PC-3 (cell line): Measurements from ENCODE around the gene HSD17B3. TPM values are rescaled to one million over a fixed set of nuclear protein-coding genes. Genes with fewer than 3 reads are reported as not detected.
"Not testable (repeated sequence)": the region's sequence is repeated elsewhere in the genome, so short reads cannot be mapped to it uniquely, and the experiment has no call there.

Source experiments
- ATAC-seq: fragments of 200-7000 bp; cut with Tn5 transposase; 2 replicates; pipeline ENCODE4 v1.9.1; 2020; ENCODE audit warnings: mild to moderate bottlenecking, moderate library complexity
- BruUV-seq: library from RNA; stranded (reverse); fragments of 400-500 nt; replicated peaks from 2 replicates; lab custom pipeline; 2021; lab: Mats Ljungman, UMichigan
- CTCF ChIA-PET: fragments of 300-600 bp; sonication (Branson Sonifier 250); formaldehyde crosslinking; loops from one replicate; lab custom pipeline; 2022; ENCODE audit warnings: antibody characterized with exemption; lab: Charles Lee
- POLR2A ChIA-PET: fragments of 300-600 bp; sonication (Branson Sonifier 250); formaldehyde crosslinking; loops from one replicate; lab custom pipeline; 2022; ENCODE audit warnings: antibody characterized with exemption; ENCODE audit not compliant: unreplicated experiment; lab: Charles Lee
- DNase-seq: peaks from one replicate; pipeline ENCODE4 v3.0.0-alpha.2; 2015
- H2AFZ ChIP-seq: fragments of 300-600 bp; sonication (generic); 2 replicates; pipeline ENCODE4 v1.6.0; 2016; ENCODE audit warnings: antibody characterized with exemption, low read length
- H3F3A ChIP-seq: fragments of 300-600 bp; sonication (generic); one replicate; pipeline ENCODE4 v1.6.0; 2017; ENCODE audit warnings: antibody characterized with exemption, low read length, control low read depth, mild to moderate bottlenecking; ENCODE audit not compliant: unreplicated experiment
- H3K27ac ChIP-seq: fragments of 300-600 bp; sonication (generic); 2 replicates; pipeline ENCODE4 v1.5.1; 2016; ENCODE audit warnings: mild to moderate bottlenecking, low read length
- H3K27me3 ChIP-seq: fragments of 300-600 bp; sonication (generic); 2 replicates; pipeline ENCODE4 v1.6.1; 2016; ENCODE audit warnings: low read length, mixed read lengths
- H3K36me3 ChIP-seq: fragments of 300-600 bp; sonication (generic); 2 replicates; pipeline ENCODE4 v1.6.1; 2016; ENCODE audit warnings: low read depth, mixed run types, low read length, mixed read lengths
- H3K4me1 ChIP-seq: fragments of 300-600 bp; sonication (generic); 2 replicates; pipeline ENCODE4 v1.5.1; 2016; ENCODE audit warnings: low read length; ENCODE audit not compliant: insufficient read depth
- H3K4me2 ChIP-seq: fragments of 300-600 bp; sonication (generic); 2 replicates; pipeline ENCODE4 v1.6.0; 2016; ENCODE audit warnings: low read length
- H3K4me3 ChIP-seq: fragments of 300-600 bp; sonication (generic); 2 replicates; pipeline ENCODE4 v1.5.1; 2016; ENCODE audit warnings: mild to moderate bottlenecking, low read length, mixed read lengths
- H3K79me2 ChIP-seq: fragments of 300-600 bp; sonication (generic); 2 replicates; pipeline ENCODE4 v1.6.1; 2017; ENCODE audit warnings: low read length, mixed read lengths
- H3K9ac ChIP-seq: fragments of 300-600 bp; sonication (generic); 2 replicates; pipeline ENCODE4 v1.6.0; 2016; ENCODE audit warnings: mild to moderate bottlenecking, low read length
- H3K9me2 ChIP-seq: fragments of 300-600 bp; sonication (generic); replicated peaks from 2 replicates; pipeline ENCODE4 v1.6.1; 2016; ENCODE audit warnings: mixed run types, low read length, mixed read lengths
- H3K9me3 ChIP-seq: fragments of 300-600 bp; sonication (generic); 2 replicates; pipeline ENCODE4 v1.6.1; 2016; ENCODE audit warnings: low read length, mixed read lengths
- H4K20me1 ChIP-seq: fragments of 300-600 bp; sonication (generic); 2 replicates; pipeline ENCODE4 v1.6.1; 2016; ENCODE audit warnings: low read length, mixed read lengths
- EZH2 ChIP-seq: fragments of 300-600 bp; sonication (generic); IDR thresholded peaks from one replicate; pipeline ENCODE4 v1.6.1; 2017; ENCODE audit warnings: antibody characterized with exemption, mild to moderate bottlenecking, low read length; ENCODE audit not compliant: unreplicated experiment
- EZH2phosphoT487 ChIP-seq: fragments of 300-600 bp; sonication (generic); IDR thresholded peaks from 2 replicates; pipeline ENCODE4 v1.6.1; 2018; ENCODE audit warnings: mild to moderate bottlenecking, antibody characterized with exemption, low read length, borderline replicate concordance
- intact Hi-C: fragments of 100-400 bp; cut with micrococcal nuclease; formaldehyde crosslinking; loops from 2 replicates; pipeline ENCODE4 v1.9.0; 2023
- total RNA-seq: library from RNA; depleted of rRNA; stranded (reverse); fragments of >200 nt; gene quantifications from 2 replicates; pipeline ENCODE4 v1.2.3, GENCODE V29; 2014
- TF ChIP-seq, protein P1 (sequence below): fragments of 300-600 bp; sonication (generic); conservative IDR thresholded peaks from 2 replicates; pipeline ENCODE4 v1.5.1; 2017; ENCODE audit warnings: antibody characterized with exemption, low read depth, mild to moderate bottlenecking, low read length

Gene HSD17B3
- total RNA-seq, 1 experiment from 2014 or later = 0.26 TPM

DNA sequence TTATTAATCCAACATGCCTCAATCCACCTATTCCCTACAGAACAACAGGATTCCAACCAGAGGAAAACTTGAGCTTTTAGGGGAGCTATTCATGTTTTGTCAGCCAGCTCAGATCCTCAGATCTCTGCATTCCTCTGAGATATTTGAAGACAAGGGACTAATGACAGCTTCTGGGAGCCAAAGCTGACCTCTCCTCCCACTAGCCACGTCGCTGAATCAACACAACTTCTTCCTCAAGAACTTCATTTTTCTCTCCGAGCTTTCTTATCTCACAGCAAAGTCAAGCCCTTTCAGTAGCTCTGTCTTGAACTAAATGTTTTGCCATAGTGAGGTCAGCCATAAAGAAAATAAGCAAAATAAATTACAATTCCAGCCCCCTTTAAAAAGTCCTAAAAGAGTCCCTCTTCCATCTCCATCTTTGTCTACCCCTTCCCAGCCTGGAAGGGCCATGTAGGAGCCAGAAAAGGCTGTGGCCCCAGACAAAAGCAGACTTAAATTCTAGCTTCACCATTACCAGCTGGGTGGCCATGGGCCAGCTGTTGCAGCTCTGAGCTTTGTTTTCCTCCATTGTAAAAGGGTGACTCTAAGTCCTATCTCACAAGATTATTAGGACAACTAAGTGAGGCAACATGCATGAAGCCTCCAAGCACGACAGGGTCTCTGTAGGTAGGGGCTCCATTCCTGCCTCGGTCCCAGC, 65.0 kb downstream of the HSD17B3 start:
- peaks cover 12% of the 10 kb centered on the region for H3K4me1 ChIP-seq
- no TSS peak for BruUV-seq
- no peak overlapping the region for H3K27ac ChIP-seq
- H3K9me3 ChIP-seq = no peaks in the 10 kb centered on the region
- H3K36me3 ChIP-seq = no peaks in the 10 kb centered on the region
- H3K9me2 ChIP-seq = no peaks in the 10 kb centered on the region
- H3K9ac ChIP-seq = no peak overlapping the region
- no peaks in the 10 kb centered on the region for H3K79me2 ChIP-seq
- H3F3A ChIP-seq = no peaks in the 10 kb centered on the region
- ChIA-PET CTCF (interaction anchor here (0.8 kb wide), 1 partner anchor 80 kb away, joined by 4 read pairs; no protein-coding TSS in a partner anchor), POLR2A (no interaction called here)
- no peak overlapping the region for H3K4me2 ChIP-seq
- H4K20me1 ChIP-seq = no peaks in the 10 kb centered on the region
- TF ChIP-seq EZH2phosphoT487 = no peak
- TF ChIP-seq, protein P1, sequence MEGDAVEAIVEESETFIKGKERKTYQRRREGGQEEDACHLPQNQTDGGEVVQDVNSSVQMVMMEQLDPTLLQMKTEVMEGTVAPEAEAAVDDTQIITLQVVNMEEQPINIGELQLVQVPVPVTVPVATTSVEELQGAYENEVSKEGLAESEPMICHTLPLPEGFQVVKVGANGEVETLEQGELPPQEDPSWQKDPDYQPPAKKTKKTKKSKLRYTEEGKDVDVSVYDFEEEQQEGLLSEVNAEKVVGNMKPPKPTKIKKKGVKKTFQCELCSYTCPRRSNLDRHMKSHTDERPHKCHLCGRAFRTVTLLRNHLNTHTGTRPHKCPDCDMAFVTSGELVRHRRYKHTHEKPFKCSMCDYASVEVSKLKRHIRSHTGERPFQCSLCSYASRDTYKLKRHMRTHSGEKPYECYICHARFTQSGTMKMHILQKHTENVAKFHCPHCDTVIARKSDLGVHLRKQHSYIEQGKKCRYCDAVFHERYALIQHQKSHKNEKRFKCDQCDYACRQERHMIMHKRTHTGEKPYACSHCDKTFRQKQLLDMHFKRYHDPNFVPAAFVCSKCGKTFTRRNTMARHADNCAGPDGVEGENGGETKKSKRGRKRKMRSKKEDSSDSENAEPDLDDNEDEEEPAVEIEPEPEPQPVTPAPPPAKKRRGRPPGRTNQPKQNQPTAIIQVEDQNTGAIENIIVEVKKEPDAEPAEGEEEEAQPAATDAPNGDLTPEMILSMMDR = no peak
- no peak for TF ChIP-seq EZH2
- no peak overlapping the region for H3K4me3 ChIP-seq
- intact Hi-C loops = loop anchor here (10.0 kb wide), 1 partner anchor 428 kb away; no protein-coding TSS in a partner anchor
- H3K27me3 ChIP-seq = no peaks in the 10 kb centered on the region
- no peak overlapping the region for H2AFZ ChIP-seq
- DNase-seq (no peak), ATAC-seq (no peak)

DNA sequence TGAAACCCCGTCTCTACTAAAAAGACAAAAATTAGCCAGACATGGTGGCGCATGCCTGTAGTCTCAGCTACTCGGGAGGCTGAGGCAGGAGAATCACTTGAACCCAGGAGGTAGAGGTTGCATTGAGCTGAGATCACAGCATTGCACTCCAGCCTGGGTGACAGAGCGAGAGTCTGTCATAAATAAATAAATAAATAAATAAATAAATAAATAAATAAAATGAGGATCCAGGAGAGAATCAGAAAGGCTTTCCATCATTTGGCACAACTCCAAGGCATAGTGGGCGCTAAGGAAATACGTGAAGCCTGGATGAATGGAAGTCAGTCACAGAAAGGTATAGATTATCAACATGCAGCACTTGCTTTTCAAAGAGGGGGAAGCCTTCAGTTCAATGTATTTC, 65.6 kb downstream of the HSD17B3 start:
- BruUV-seq, H3K27me3 ChIP-seq: not testable (repeated sequence)

DNA sequence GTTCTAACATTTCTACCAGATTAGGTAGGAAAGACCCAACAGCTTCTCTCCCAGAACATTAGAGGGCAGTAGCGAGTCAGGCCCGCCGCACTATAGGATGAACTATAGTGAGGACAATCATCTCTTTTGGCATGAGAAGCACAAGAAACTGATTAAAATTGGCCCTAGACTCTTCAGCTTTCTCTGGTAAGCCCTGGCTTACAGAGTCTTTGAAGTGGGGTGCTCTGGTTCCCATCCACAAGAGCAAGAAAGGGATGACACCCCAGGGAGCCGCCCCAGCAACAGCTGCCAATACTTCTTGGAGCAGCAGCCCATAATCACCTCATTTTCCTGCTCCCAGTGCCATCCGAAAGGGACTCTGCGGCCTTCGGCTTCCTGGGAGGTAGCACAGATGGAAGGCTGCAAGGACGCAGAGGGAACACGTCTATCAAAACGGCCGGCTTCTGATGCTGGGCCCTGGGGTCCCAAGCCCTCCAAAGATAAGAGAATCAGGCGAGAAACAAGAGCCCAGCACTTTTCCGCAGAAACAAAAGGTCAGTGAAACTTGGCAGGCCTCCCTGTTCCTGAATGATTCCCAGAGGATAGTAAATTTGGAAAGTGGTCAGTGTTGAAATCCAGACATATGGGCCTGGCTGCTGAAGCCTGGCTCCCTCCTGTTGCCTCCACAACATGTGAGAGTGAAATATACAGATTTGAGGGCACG, 69.3 kb downstream of the HSD17B3 start:
- ChIA-PET CTCF (interaction anchor here (0.6 to 1.1 kb wide), 3 partner anchors 85 to 1065 kb away, joined by 3 to 8 read pairs (median 4); no protein-coding TSS in a partner anchor), POLR2A (interaction anchor here (0.5 kb wide), 1 partner anchor 85 kb away, joined by 5 read pairs; no protein-coding TSS in a partner anchor)
- Histone ChIP-seq H3F3A (no peaks in the 10 kb centered on the region), H3K9me2 (no peaks in the 10 kb centered on the region), H3K79me2 (no peaks in the 10 kb centered on the region), H3K9me3 (no peaks in the 10 kb centered on the region), H3K4me2 (no peak overlapping the region), H3K27me3 (no peaks in the 10 kb centered on the region), H2AFZ (no peak overlapping the region), H4K20me1 (no peaks in the 10 kb centered on the region), H3K36me3 (no peaks in the 10 kb centered on the region), H3K27ac (no peak overlapping the region), H3K4me3 (no peak overlapping the region), H3K4me1 (no peaks in the 10 kb centered on the region), H3K9ac (no peak overlapping the region)
- BruUV-seq = no TSS peak
- intact Hi-C loops = loop anchor here (1.0 to 10.0 kb wide), 2 partner anchors 85 to 432 kb away; no protein-coding TSS in a partner anchor
- ATAC-seq = peak; percentile 90
- no peak for TF ChIP-seq EZH2phosphoT487
- TF ChIP-seq, protein P1 = peak; percentile 85
- DNase-seq = peak; percentile 61

More for the DNA sequence above, 65.6 kb downstream of the HSD17B3 start:
- H3K4me2 ChIP-seq, H3K9me2 ChIP-seq, H3K9ac ChIP-seq, H3K79me2 ChIP-seq, DNase-seq, H3K4me1 ChIP-seq, ATAC-seq, H3F3A ChIP-seq, H3K36me3 ChIP-seq, POLR2A ChIA-PET, H2AFZ ChIP-seq, H3K9me3 ChIP-seq, H3K4me3 ChIP-seq, H3K27ac ChIP-seq, H4K20me1 ChIP-seq: not testable (repeated sequence)
- CTCF ChIA-PET = interaction anchor here (0.8 kb wide), 1 partner anchor 81 kb away, joined by 4 read pairs; no protein-coding TSS in a partner anchor
- intact Hi-C loops = loop anchor here (10.0 kb wide), 1 partner anchor 428 kb away; no protein-coding TSS in a partner anchor
